Measurements from ENCODE around the gene CHCHD3. TPM values are rescaled to one million over a fixed set of nuclear protein-coding genes. Genes with fewer than 3 reads are reported as not detected.

Gene CHCHD3
- total and polyA plus RNA-seq, 3 experiments from 2014 or later, result 59.1 to 87.6 (median 86.9) TPM

GRCh38 chr7:132799081-132799413 lies 282.8 kb downstream of the CHCHD3 start:
- Histone ChIP-seq H3K4me1 (ENCODE audit: insufficient read depth, low read length) (no peaks in the 10 kb centered on the region), H3K4me3 (ENCODE audit: low read length) (no peak overlapping the region), H3K9me3 (ENCODE audit: low read length) (no peaks in the 10 kb centered on the region), H3K27me3 (ENCODE audit: insufficient read depth, low read length, poor library complexity, severe bottlenecking) (no peaks in the 10 kb centered on the region), H3K36me3 (ENCODE audit: insufficient read depth, low read length) (peaks cover 8% of the 10 kb centered on the region), H3K27ac (ENCODE audit: low read depth, low read length) (no peak overlapping the region)
- Mint-ChIP-seq H3K4me1 (peaks cover 0 to 13% (median 6%) of the 10 kb centered on the region in 3 donors), H3K36me3 (peaks cover 21 to 29% (median 25%) of the 10 kb centered on the region in 3 donors), H3K4me3 (no peak overlapping the region), H3K27ac (no peak overlapping the region), H3K9me3 (no peaks in the 10 kb centered on the region), H3K27me3 (no peaks in the 10 kb centered on the region)
- CTCF ChIA-PET, result interaction anchor here (1.0 kb wide), 1 partner anchor 9 kb away, joined by 3 read pairs; no protein-coding TSS in a partner anchor
- POLR2A ChIA-PET, result no interaction called here
- DNase-seq, result no peak

- H3K36me3 ChIP-seq (ENCODE audit: insufficient read depth, low read length), result peaks cover 8% of the 10 kb centered on the region
- no peaks in the 10 kb centered on the region for H3K27me3 ChIP-seq (ENCODE audit: insufficient read depth, low read length, poor library complexity, severe bottlenecking)
- no peak overlapping the region for H3K4me3 ChIP-seq (ENCODE audit: low read length)
- POLR2A ChIA-PET, result no interaction called here
- Mint-ChIP-seq H3K4me1 (peaks cover 0 to 13% (median 2%) of the 10 kb centered on the region in 3 donors), H3K9me3 (no peaks in the 10 kb centered on the region), H3K27ac (no peak overlapping the region), H3K27me3 (no peaks in the 10 kb centered on the region), H3K4me3 (no peak overlapping the region), H3K36me3 (peaks cover 22 to 40% (median 28%) of the 10 kb centered on the region in 3 donors)
- CTCF ChIA-PET, result no interaction called here
- H3K4me1 ChIP-seq (ENCODE audit: insufficient read depth, low read length), result no peaks in the 10 kb centered on the region
- H3K27ac ChIP-seq (ENCODE audit: low read depth, low read length), result no peak overlapping the region
- no peak for DNase-seq
- H3K9me3 ChIP-seq (ENCODE audit: low read length), result no peaks in the 10 kb centered on the region
Observed at GRCh38 chr7:132797152-132797551, 284.7 kb downstream of the CHCHD3 start.

- Mint-ChIP-seq H3K27me3 (no peaks in the 10 kb centered on the region), H3K36me3 (peaks cover 22 to 52% (median 41%) of the 10 kb centered on the region in 3 donors), H3K4me3 (no peak overlapping the region), H3K27ac (no peak overlapping the region), H3K4me1 (no peaks in the 10 kb centered on the region), H3K9me3 (no peaks in the 10 kb centered on the region)
- Histone ChIP-seq H3K27me3 (ENCODE audit: insufficient read depth, low read length, poor library complexity, severe bottlenecking) (no peaks in the 10 kb centered on the region), H3K9me3 (ENCODE audit: low read length) (no peaks in the 10 kb centered on the region), H3K4me3 (ENCODE audit: low read length) (no peak overlapping the region), H3K4me1 (ENCODE audit: insufficient read depth, low read length) (no peaks in the 10 kb centered on the region), H3K36me3 (ENCODE audit: insufficient read depth, low read length) (peaks cover 8% of the 10 kb centered on the region), H3K27ac (ENCODE audit: low read depth, low read length) (no peak overlapping the region)
- no peak for DNase-seq
- POLR2A ChIA-PET, result no interaction called here
- CTCF ChIA-PET, result interaction anchor here (1.0 kb wide), 1 partner anchor 71 kb away, joined by 3 read pairs; no protein-coding TSS in a partner anchor
Observed at GRCh38 chr7:132793474-132793873, 288.4 kb downstream of the CHCHD3 start.

- no peak for DNase-seq
- no peak overlapping the region for H3K4me3 ChIP-seq (ENCODE audit: low read length)
- CTCF ChIA-PET, result interaction anchor here (1.2 to 1.3 kb wide), 2 partner anchors 8 kb away, joined by 3 read pairs; no protein-coding TSS in a partner anchor
Observed at GRCh38 chr7:132791036-132791435, 290.9 kb downstream of the CHCHD3 start.

GRCh38 chr7:132790104-132790503 lies 291.8 kb downstream of the CHCHD3 start:
- DNase-seq, result no peak
- H3K9me3 Mint-ChIP-seq, result no peaks in the 10 kb centered on the region

More at GRCh38 chr7:132791036-132791435, 290.9 kb downstream of the CHCHD3 start:
- POLR2A ChIA-PET, result no interaction called here
- Mint-ChIP-seq H3K27ac (no peak overlapping the region), H3K27me3 (no peaks in the 10 kb centered on the region), H3K9me3 (no peaks in the 10 kb centered on the region), H3K4me1 (peaks cover 0 to 1% (median 0%) of the 10 kb centered on the region in 3 donors), H3K36me3 (peaks cover 11 to 47% (median 31%) of the 10 kb centered on the region in 3 donors), H3K4me3 (no peak overlapping the region)
- Histone ChIP-seq H3K4me1 (ENCODE audit: insufficient read depth, low read length) (no peaks in the 10 kb centered on the region), H3K9me3 (ENCODE audit: low read length) (no peaks in the 10 kb centered on the region), H3K36me3 (ENCODE audit: insufficient read depth, low read length) (peaks cover 8% of the 10 kb centered on the region), H3K27me3 (ENCODE audit: insufficient read depth, low read length, poor library complexity, severe bottlenecking) (no peaks in the 10 kb centered on the region), H3K27ac (ENCODE audit: low read depth, low read length) (no peak overlapping the region)

GRCh38 chr7:132789281-132789680 lies 292.6 kb downstream of the CHCHD3 start:
- no peak overlapping the region for H3K4me3 ChIP-seq (ENCODE audit: low read length)
- Mint-ChIP-seq H3K36me3 (peaks cover 11 to 47% (median 33%) of the 10 kb centered on the region in 3 donors), H3K27me3 (no peaks in the 10 kb centered on the region), H3K4me3 (no peak overlapping the region), H3K9me3 (no peaks in the 10 kb centered on the region), H3K27ac (peak overlapping the region in 3 of 8 donors; percentile 11 to 43 (median 42)), H3K4me1 (peaks cover 0 to 1% (median 0%) of the 10 kb centered on the region in 3 donors)
- no peak for DNase-seq
- H3K9me3 ChIP-seq (ENCODE audit: low read length), result no peaks in the 10 kb centered on the region
- CTCF ChIA-PET, result no interaction called here
- no peaks in the 10 kb centered on the region for H3K4me1 ChIP-seq (ENCODE audit: insufficient read depth, low read length)
- H3K27ac ChIP-seq (ENCODE audit: low read depth, low read length), result no peak overlapping the region
- POLR2A ChIA-PET, result no interaction called here
- H3K27me3 ChIP-seq (ENCODE audit: insufficient read depth, low read length, poor library complexity, severe bottlenecking), result no peaks in the 10 kb centered on the region
- no peaks in the 10 kb centered on the region for H3K36me3 ChIP-seq (ENCODE audit: insufficient read depth, low read length)

More at GRCh38 chr7:132790104-132790503, 291.8 kb downstream of the CHCHD3 start:
- ChIA-PET CTCF (interaction anchor here (1.3 kb wide), 1 partner anchor 9 kb away, joined by 3 read pairs; no protein-coding TSS in a partner anchor), POLR2A (no interaction called here)
- Mint-ChIP-seq H3K4me3 (no peak overlapping the region), H3K27me3 (no peaks in the 10 kb centered on the region), H3K36me3 (peaks cover 6 to 46% (median 29%) of the 10 kb centered on the region in 3 donors), H3K27ac (peak overlapping the region in 1 of 8 donors; percentile 9), H3K4me1 (peaks cover 0 to 1% (median 0%) of the 10 kb centered on the region in 3 donors)
- no peak overlapping the region for H3K27ac ChIP-seq (ENCODE audit: low read depth, low read length)
- H3K36me3 ChIP-seq (ENCODE audit: insufficient read depth, low read length), result peaks cover 2% of the 10 kb centered on the region
- H3K9me3 ChIP-seq (ENCODE audit: low read length), result no peaks in the 10 kb centered on the region
- H3K27me3 ChIP-seq (ENCODE audit: insufficient read depth, low read length, poor library complexity, severe bottlenecking), result no peaks in the 10 kb centered on the region
- H3K4me1 ChIP-seq (ENCODE audit: insufficient read depth, low read length), result no peaks in the 10 kb centered on the region
- no peak overlapping the region for H3K4me3 ChIP-seq (ENCODE audit: low read length)

GRCh38 chr7:132785870-132786269 lies 296.0 kb downstream of the CHCHD3 start:
- ChIA-PET CTCF (no interaction called here), POLR2A (no interaction called here)
- H3K4me1 ChIP-seq (ENCODE audit: insufficient read depth, low read length), result no peaks in the 10 kb centered on the region

GRCh38 chr7:132784406-132784805 lies 297.5 kb downstream of the CHCHD3 start:
- Histone ChIP-seq H3K4me1 (ENCODE audit: insufficient read depth, low read length) (no peaks in the 10 kb centered on the region), H3K27ac (ENCODE audit: low read depth, low read length) (no peak overlapping the region), H3K27me3 (ENCODE audit: insufficient read depth, low read length, poor library complexity, severe bottlenecking) (no peaks in the 10 kb centered on the region), H3K9me3 (ENCODE audit: low read length) (no peaks in the 10 kb centered on the region), H3K4me3 (ENCODE audit: low read length) (no peak overlapping the region), H3K36me3 (ENCODE audit: insufficient read depth, low read length) (peaks cover 8% of the 10 kb centered on the region)
- Mint-ChIP-seq H3K9me3 (no peaks in the 10 kb centered on the region), H3K4me3 (no peak overlapping the region), H3K36me3 (peaks cover 8 to 35% (median 25%) of the 10 kb centered on the region in 3 donors), H3K27ac (no peak overlapping the region), H3K4me1 (peaks cover 0 to 1% (median 0%) of the 10 kb centered on the region in 3 donors), H3K27me3 (no peaks in the 10 kb centered on the region)
- POLR2A ChIA-PET, result interaction anchor here (0.6 kb wide), 1 partner anchor 107 kb away, joined by 5 read pairs; no protein-coding TSS in a partner anchor
- CTCF ChIA-PET, result no interaction called here
- no peak for DNase-seq

More at GRCh38 chr7:132785870-132786269, 296.0 kb downstream of the CHCHD3 start:
- Histone ChIP-seq H3K27me3 (ENCODE audit: insufficient read depth, low read length, poor library complexity, severe bottlenecking) (no peaks in the 10 kb centered on the region), H3K9me3 (ENCODE audit: low read length) (no peaks in the 10 kb centered on the region), H3K36me3 (ENCODE audit: insufficient read depth, low read length) (peaks cover 8% of the 10 kb centered on the region), H3K27ac (ENCODE audit: low read depth, low read length) (no peak overlapping the region), H3K4me3 (ENCODE audit: low read length) (no peak overlapping the region)
- Mint-ChIP-seq H3K4me3 (no peak overlapping the region), H3K9me3 (no peaks in the 10 kb centered on the region), H3K27me3 (no peaks in the 10 kb centered on the region), H3K36me3 (peaks cover 8 to 43% (median 32%) of the 10 kb centered on the region in 3 donors), H3K4me1 (peaks cover 0 to 1% (median 0%) of the 10 kb centered on the region in 3 donors), H3K27ac (peak overlapping the region in 1 of 8 donors; percentile 41)
- DNase-seq, result no peak

Data from CD8-positive, alpha-beta memory T cell (primary cell).